Liver (tissue), 9 donors: ENCODE data around the gene AQP10. TPM values are rescaled to one million over a fixed set of nuclear protein-coding genes. Genes with fewer than 3 reads are reported as not detected.

ENCODE experiments used
- DNase-seq: peaks from one replicate; pipeline ENCODE4 v3.0.0-alpha.2; 2017; ENCODE audit warnings: low spot score
- H3K27ac ChIP-seq, 2 donors: one replicate each; pipeline ENCODE4 v1.7.0; 2013; ENCODE audit warnings: inconsistent platforms in 2 of 2, low read length in 2 of 2, control low read depth in 1 of 2, low read depth in 1 of 2, mild to moderate bottlenecking in 1 of 2
- H3K27me3 ChIP-seq, 4 donors: one replicate each; pipeline versions ENCODE4 v1.6.1 to v1.7.0; 2013; ENCODE audit warnings: low read length in 3 of 4, inconsistent platforms in 1 of 4, mild to moderate bottlenecking in 1 of 4, moderate library complexity in 1 of 4; ENCODE audit not compliant: control insufficient read depth in 4 of 4, insufficient read depth in 4 of 4
- H3K36me3 ChIP-seq, 4 donors: one replicate each; pipeline versions ENCODE4 v1.6.1 to v1.7.0; 2013; ENCODE audit warnings: low read length in 3 of 4, mild to moderate bottlenecking in 3 of 4, low read depth in 1 of 4, moderate library complexity in 1 of 4; ENCODE audit not compliant: control insufficient read depth in 4 of 4, insufficient read depth in 3 of 4
- H3K4me1 ChIP-seq, 4 donors: one replicate each; pipeline versions ENCODE4 v1.6.1 to v1.7.0; 2013; ENCODE audit warnings: low read length in 3 of 4, mild to moderate bottlenecking in 3 of 4, moderate library complexity in 1 of 4; ENCODE audit not compliant: control insufficient read depth in 4 of 4, insufficient read depth in 4 of 4
- H3K4me3 ChIP-seq, 3 donors: one replicate each; pipeline versions ENCODE4 v1.6.1 to v1.7.0; 2013; ENCODE audit warnings: low read length in 3 of 3, control low read depth in 1 of 3, low read depth in 1 of 3, mild to moderate bottlenecking in 1 of 3
- H3K9ac ChIP-seq, 2 donors: one replicate each; pipeline ENCODE4 v1.7.0; 2013; ENCODE audit warnings: low read length in 2 of 2, mild to moderate bottlenecking in 2 of 2, moderate library complexity in 2 of 2, control low read depth in 1 of 2, low read depth in 1 of 2
- H3K9me3 ChIP-seq, 4 donors: one replicate each; pipeline versions ENCODE4 v1.6.1 to v1.7.0; 2013; ENCODE audit warnings: low read length in 3 of 4; ENCODE audit not compliant: control insufficient read depth in 4 of 4
- EGR1 ChIP-seq, 2 donors: IDR thresholded peaks; 2 replicates each; pipeline ENCODE4 v1.6.1; 2016 to 2018; ENCODE audit warnings: antibody characterized with exemption in 2 of 2, low read depth in 2 of 2
- FOXA1 ChIP-seq: IDR thresholded peaks from 2 replicates; pipeline ENCODE4 v1.6.1; 2016; ENCODE audit warnings: antibody characterized with exemption
- FOXA2 ChIP-seq: IDR thresholded peaks from 2 replicates; pipeline ENCODE4 v1.6.1; 2016; ENCODE audit warnings: antibody characterized with exemption
- GABPA ChIP-seq, 2 donors: IDR thresholded peaks in 1 of 2; conservative IDR thresholded peaks in 1 of 2; 2 replicates each; pipeline ENCODE4 v1.6.1; 2016; ENCODE audit warnings: antibody characterized with exemption in 2 of 2, mild to moderate bottlenecking in 1 of 2, moderate library complexity in 1 of 2
- HNF4A ChIP-seq, 2 donors: conservative IDR thresholded peaks; 2 replicates each; pipeline ENCODE4 v1.6.1; 2016; ENCODE audit warnings: antibody characterized with exemption in 2 of 2, mild to moderate bottlenecking in 2 of 2
- HNF4G ChIP-seq: IDR thresholded peaks from 2 replicates; pipeline ENCODE4 v1.6.1; 2016; ENCODE audit warnings: antibody characterized with exemption
- JUND ChIP-seq, 2 donors: IDR thresholded peaks; 2 replicates each; pipeline ENCODE4 v1.6.1; 2016; ENCODE audit warnings: antibody characterized with exemption in 2 of 2
- MAX ChIP-seq: IDR thresholded peaks from 2 replicates; pipeline ENCODE4 v1.6.1; 2016; ENCODE audit warnings: antibody characterized with exemption
- NR2F2 ChIP-seq: IDR thresholded peaks from 2 replicates; pipeline ENCODE4 v1.6.1; 2016; ENCODE audit warnings: antibody characterized with exemption
- RAD21 ChIP-seq, 2 donors: IDR thresholded peaks; 2 replicates each; pipeline ENCODE4 v1.6.1; 2016; ENCODE audit warnings: antibody characterized with exemption in 2 of 2, mild to moderate bottlenecking in 2 of 2
- RXRA ChIP-seq, 2 donors: IDR thresholded peaks; 2 replicates each; pipeline ENCODE4 v1.6.1; 2017 to 2018; ENCODE audit warnings: antibody characterized with exemption in 2 of 2, mild to moderate bottlenecking in 1 of 2
- SP1 ChIP-seq: IDR thresholded peaks from 2 replicates; pipeline ENCODE4 v1.6.1; 2018; ENCODE audit warnings: antibody characterized with exemption, mild to moderate bottlenecking
- TAF1 ChIP-seq: conservative IDR thresholded peaks from 2 replicates; pipeline ENCODE4 v1.6.1; 2016; ENCODE audit warnings: antibody characterized with exemption, mild to moderate bottlenecking
- YY1 ChIP-seq: IDR thresholded peaks from 2 replicates; pipeline ENCODE4 v1.6.1; 2016; ENCODE audit warnings: antibody characterized with exemption, mild to moderate bottlenecking
- ZBTB33 ChIP-seq: IDR thresholded peaks from 2 replicates; pipeline ENCODE4 v1.6.1; 2016; ENCODE audit warnings: antibody characterized with exemption
- WGBS: extraction: QIAGEN DNeasy Blood & Tissue Kit; methylation state at CpG from one replicate; pipeline ENCODE4 v1.1.7; 2013; 5-methylcytosine and 5-hydroxymethylcytosine counted together
- polyA plus RNA-seq, 2 donors: library from polyadenylated mRNA; stranded (reverse) in 1 of 2; unstranded in 1 of 2; fragments of 200-250 nt in 1 of 2; fragments of >200 nt in 1 of 2; fragmentation: Nextera tagmentation in 1 of 2; extraction: Ambion mirVana in 1 of 2; gene quantifications; one replicate each; pipeline versions ENCODE4 v1.2.1 to v1.2.3, GENCODE V29; 2013 to 2015
- total RNA-seq, 2 donors: library from RNA; depleted of rRNA; stranded (reverse); fragments of >200 nt; gene quantifications; one replicate each; pipeline ENCODE4 v1.2.3, GENCODE V29; 2014
- TF ChIP-seq, protein P1 (sequence below): IDR thresholded peaks from 2 replicates; pipeline ENCODE4 v1.6.1; 2016; ENCODE audit warnings: antibody characterized with exemption, mild to moderate bottlenecking
- TF ChIP-seq, protein P2 (sequence below): IDR thresholded peaks from 2 replicates; pipeline ENCODE4 v1.6.1; 2016; ENCODE audit warnings: antibody characterized with exemption
- donor health status: healthy.
- donor health status: healthy.
- donor health status: healthy.
- donor health status: healthy.
- donor health status: healthy.

The AQP10 gene
- total and polyA plus RNA-seq, 4 donors = 0.14 TPM; not detected in 3

GRCh38 chr1:154350383-154350782 is 29.5 kb downstream of the AQP10 start:
- Histone ChIP-seq H3K9ac (no peak overlapping the region), H3K36me3 (peaks cover 0 to 3% (median 0%) of the 10 kb centered on the region in 4 donors), H3K4me1 (peaks cover 10 to 25% (median 19%) of the 10 kb centered on the region in 4 donors), H3K4me3 (no peak overlapping the region), H3K27me3 (no peaks in the 10 kb centered on the region), H3K9me3 (no peaks in the 10 kb centered on the region), H3K27ac (no peak overlapping the region)
- no peak for DNase-seq
- TF ChIP-seq YY1 (no peak), MAX (no peak), RAD21 (IDR thresholded peaks at IDR 0.05) (no peak), JUND (IDR thresholded peaks at IDR 0.05) (no peak), HNF4G (no peak), HNF4A (conservative IDR thresholded peaks at IDR 0.05) (no peak), GABPA (IDR thresholded peaks at IDR 0.05 in 1 of 2, conservative IDR thresholded peaks at IDR 0.05 in 1 of 2) (no peak), TAF1 (no peak)
- TF ChIP-seq, protein P1, sequence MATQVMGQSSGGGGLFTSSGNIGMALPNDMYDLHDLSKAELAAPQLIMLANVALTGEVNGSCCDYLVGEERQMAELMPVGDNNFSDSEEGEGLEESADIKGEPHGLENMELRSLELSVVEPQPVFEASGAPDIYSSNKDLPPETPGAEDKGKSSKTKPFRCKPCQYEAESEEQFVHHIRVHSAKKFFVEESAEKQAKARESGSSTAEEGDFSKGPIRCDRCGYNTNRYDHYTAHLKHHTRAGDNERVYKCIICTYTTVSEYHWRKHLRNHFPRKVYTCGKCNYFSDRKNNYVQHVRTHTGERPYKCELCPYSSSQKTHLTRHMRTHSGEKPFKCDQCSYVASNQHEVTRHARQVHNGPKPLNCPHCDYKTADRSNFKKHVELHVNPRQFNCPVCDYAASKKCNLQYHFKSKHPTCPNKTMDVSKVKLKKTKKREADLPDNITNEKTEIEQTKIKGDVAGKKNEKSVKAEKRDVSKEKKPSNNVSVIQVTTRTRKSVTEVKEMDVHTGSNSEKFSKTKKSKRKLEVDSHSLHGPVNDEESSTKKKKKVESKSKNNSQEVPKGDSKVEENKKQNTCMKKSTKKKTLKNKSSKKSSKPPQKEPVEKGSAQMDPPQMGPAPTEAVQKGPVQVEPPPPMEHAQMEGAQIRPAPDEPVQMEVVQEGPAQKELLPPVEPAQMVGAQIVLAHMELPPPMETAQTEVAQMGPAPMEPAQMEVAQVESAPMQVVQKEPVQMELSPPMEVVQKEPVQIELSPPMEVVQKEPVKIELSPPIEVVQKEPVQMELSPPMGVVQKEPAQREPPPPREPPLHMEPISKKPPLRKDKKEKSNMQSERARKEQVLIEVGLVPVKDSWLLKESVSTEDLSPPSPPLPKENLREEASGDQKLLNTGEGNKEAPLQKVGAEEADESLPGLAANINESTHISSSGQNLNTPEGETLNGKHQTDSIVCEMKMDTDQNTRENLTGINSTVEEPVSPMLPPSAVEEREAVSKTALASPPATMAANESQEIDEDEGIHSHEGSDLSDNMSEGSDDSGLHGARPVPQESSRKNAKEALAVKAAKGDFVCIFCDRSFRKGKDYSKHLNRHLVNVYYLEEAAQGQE = no peak
- TF ChIP-seq, protein P2, sequence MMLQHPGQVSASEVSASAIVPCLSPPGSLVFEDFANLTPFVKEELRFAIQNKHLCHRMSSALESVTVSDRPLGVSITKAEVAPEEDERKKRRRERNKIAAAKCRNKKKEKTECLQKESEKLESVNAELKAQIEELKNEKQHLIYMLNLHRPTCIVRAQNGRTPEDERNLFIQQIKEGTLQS = no peak
- WGBS = 88% methylated on average over 4 of the region's 4 CpGs

- no peaks in the 10 kb centered on the region for H3K36me3 ChIP-seq
- H3K4me1 ChIP-seq = peaks cover 10 to 25% (median 19%) of the 10 kb centered on the region in 4 donors
- peak overlapping the region in 1 of 2 donors; percentile 14 for H3K9ac ChIP-seq
- TF ChIP-seq, protein P1 = no peak
- TF ChIP-seq HNF4A (conservative IDR thresholded peaks at IDR 0.05) (peak in 1 of 2 donors; percentile 28), MAX (no peak), FOXA2 (peak; percentile 52), NR2F2 (no peak), EGR1 (IDR thresholded peaks at IDR 0.05; ENCODE audit: low read depth in 2 of 2) (no peak), FOXA1 (no peak), RXRA (IDR thresholded peaks at IDR 0.05) (no peak), YY1 (no peak), SP1 (no peak), RAD21 (IDR thresholded peaks at IDR 0.05) (peak in 1 of 2 donors; percentile 7), HNF4G (no peak), GABPA (IDR thresholded peaks at IDR 0.05 in 1 of 2, conservative IDR thresholded peaks at IDR 0.05 in 1 of 2) (no peak), ZBTB33 (no peak), TAF1 (no peak), JUND (IDR thresholded peaks at IDR 0.05) (no peak)
- TF ChIP-seq, protein P2 = no peak
- WGBS = 50% methylated on average over 14 of the region's 14 CpGs
- no peak for DNase-seq
- H3K9me3 ChIP-seq = no peaks in the 10 kb centered on the region
- H3K27me3 ChIP-seq = no peaks in the 10 kb centered on the region
- no peak overlapping the region for H3K4me3 ChIP-seq
- no peak overlapping the region for H3K27ac ChIP-seq
These were observed 30.6 kb downstream of the AQP10 start for GRCh38 chr1:154351363-154352068.
